K562 (cell line): Measurements from ENCODE around the gene MAN2A1.

ENCODE experiments used
- CREM ChIP-seq: IDR thresholded peaks from 2 replicates; pipeline ENCODE4 v1.6.1; 2014; ENCODE audit warnings: antibody characterized with exemption, low read depth
- CTCF ChIP-seq, 3 experiments: IDR thresholded peaks in 2 of 3; conservative IDR thresholded peaks in 1 of 3; 2 replicates each; pipeline ENCODE4 v1.5.1; 2011 to 2012; ENCODE audit warnings: low read length in 3 of 3, mild to moderate bottlenecking in 3 of 3, control low read depth in 2 of 3, improper control_type of control experiment in 1 of 3, inconsistent platforms in 1 of 3, low read depth in 1 of 3, mixed read lengths in 1 of 3, moderate library complexity in 1 of 3; ENCODE audit not compliant: insufficient read depth in 2 of 3
- MAX ChIP-seq: sonication (generic); formaldehyde crosslinking; IDR thresholded peaks from 2 replicates; pipeline ENCODE4 v1.9.0; 2022; ENCODE audit warnings: mild to moderate bottlenecking, missing genetic modification reagents
- POLR2A ChIP-seq: fragments of 450-650 bp; conservative IDR thresholded peaks from 2 replicates; pipeline ENCODE4 v1.6.1; 2016
- TARDBP ChIP-seq: fragments of 450-650 bp; IDR thresholded peaks from 2 replicates; pipeline ENCODE4 v1.6.1; 2016
- ZBTB33 ChIP-seq: sonication (generic); formaldehyde crosslinking; IDR thresholded peaks from 2 replicates; pipeline ENCODE4 v1.8.1; 2023; ENCODE audit warnings: mild to moderate bottlenecking, missing genetic modification reagents
- ZNF436 ChIP-seq: fragments of 250-450, 450-650 bp; sonication (Bioruptor Pico); formaldehyde crosslinking; IDR thresholded peaks from 2 replicates; pipeline ENCODE4 v1.7.0; 2020; ENCODE audit warnings: mild to moderate bottlenecking
- ZNF586 ChIP-seq: fragments of 450-650 bp; formaldehyde crosslinking; conservative IDR thresholded peaks from 2 replicates; pipeline ENCODE4 v1.4.0; 2020; ENCODE audit warnings: mild to moderate bottlenecking, moderate library complexity

- no peak for TF ChIP-seq TARDBP
- TF ChIP-seq CREM = no peak
- no peak for TF ChIP-seq ZNF436 (CRISPR knock-in tag)
- TF ChIP-seq POLR2A = no peak
- no peak for TF ChIP-seq MAX
- TF ChIP-seq CTCF (IDR thresholded peaks at IDR 0.05 in 2 of 3, conservative IDR thresholded peaks at IDR 0.05 in 1 of 3; ENCODE audit: insufficient read depth in 2 of 3, low read depth in 1 of 3, low read length in 3 of 3) = no peak
- TF ChIP-seq ZNF586 (CRISPR knock-in tag) = no peak
- TF ChIP-seq ZBTB33 (CRISPR knock-in tag) = no peak
Observed at GRCh38 chr5:109701252-109701651, 11.5 kb downstream of the MAN2A1 start.
